ENCODE data around the gene STARD9. TPM values are rescaled to one million over a fixed set of nuclear protein-coding genes. Genes with fewer than 3 reads are reported as not detected.

Gene STARD9
- total and polyA plus RNA-seq, 9 of the 15 experiments (the other 6 are each of a cell fraction or from before 2014, with no cell fraction given), result 0.45 to 6.0 (median 3.6) TPM

DNA sequence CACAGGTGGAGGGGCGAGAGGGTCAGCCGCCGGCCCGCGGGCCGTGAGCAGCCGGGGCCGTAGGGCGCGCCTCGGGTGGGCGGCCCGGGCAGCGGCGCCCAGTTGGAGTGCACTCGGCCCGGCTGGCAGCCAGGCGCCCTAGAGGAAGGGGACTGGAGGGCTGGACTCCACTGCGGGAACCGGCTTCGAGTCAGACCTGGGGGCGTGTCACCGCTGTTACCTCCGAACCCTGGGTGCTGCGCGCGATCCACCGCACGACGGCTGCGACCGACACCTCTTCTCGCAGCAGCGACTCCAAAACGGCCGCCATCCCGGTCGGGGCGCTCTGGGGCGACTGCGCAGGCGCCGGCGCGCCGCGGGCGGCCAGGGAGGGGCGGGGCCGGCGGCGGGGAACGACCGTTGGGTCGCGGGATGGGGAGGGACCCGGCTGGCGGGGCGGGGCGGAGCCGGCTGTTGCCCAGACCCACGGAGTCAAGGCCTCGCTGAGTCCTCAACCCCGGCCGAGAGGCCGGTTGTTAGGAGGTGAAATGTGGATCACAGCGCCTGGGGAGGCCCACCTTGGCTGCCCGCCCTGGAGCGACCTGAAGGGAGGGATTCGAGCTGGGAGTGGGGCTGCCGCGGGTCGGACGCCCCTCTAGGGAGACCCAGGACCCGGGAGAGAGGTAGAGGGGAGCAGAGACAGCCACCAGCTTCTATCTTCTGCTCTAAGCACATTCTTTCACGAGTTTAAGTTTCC, 161.6 kb downstream of the STARD9 start, which contains the start of gene CDAN1 (continued):
- TF ChIP-seq, protein P1, sequence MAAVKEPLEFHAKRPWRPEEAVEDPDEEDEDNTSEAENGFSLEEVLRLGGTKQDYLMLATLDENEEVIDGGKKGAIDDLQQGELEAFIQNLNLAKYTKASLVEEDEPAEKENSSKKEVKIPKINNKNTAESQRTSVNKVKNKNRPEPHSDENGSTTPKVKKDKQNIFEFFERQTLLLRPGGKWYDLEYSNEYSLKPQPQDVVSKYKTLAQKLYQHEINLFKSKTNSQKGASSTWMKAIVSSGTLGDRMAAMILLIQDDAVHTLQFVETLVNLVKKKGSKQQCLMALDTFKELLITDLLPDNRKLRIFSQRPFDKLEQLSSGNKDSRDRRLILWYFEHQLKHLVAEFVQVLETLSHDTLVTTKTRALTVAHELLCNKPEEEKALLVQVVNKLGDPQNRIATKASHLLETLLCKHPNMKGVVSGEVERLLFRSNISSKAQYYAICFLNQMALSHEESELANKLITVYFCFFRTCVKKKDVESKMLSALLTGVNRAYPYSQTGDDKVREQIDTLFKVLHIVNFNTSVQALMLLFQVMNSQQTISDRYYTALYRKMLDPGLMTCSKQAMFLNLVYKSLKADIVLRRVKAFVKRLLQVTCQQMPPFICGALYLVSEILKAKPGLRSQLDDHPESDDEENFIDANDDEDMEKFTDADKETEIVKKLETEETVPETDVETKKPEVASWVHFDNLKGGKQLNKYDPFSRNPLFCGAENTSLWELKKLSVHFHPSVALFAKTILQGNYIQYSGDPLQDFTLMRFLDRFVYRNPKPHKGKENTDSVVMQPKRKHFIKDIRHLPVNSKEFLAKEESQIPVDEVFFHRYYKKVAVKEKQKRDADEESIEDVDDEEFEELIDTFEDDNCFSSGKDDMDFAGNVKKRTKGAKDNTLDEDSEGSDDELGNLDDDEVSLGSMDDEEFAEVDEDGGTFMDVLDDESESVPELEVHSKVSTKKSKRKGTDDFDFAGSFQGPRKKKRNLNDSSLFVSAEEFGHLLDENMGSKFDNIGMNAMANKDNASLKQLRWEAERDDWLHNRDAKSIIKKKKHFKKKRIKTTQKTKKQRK (IDR thresholded peaks at IDR 0.05; ENCODE audit: borderline replicate concordance, low read depth, low read length), result no peak
- TF ChIP-seq CCAR2 (IDR thresholded peaks at IDR 0.05; ENCODE audit: low read depth, low read length) (no peak), SIRT6 (IDR thresholded peaks at IDR 0.05; ENCODE audit: low read depth, low read length) (no peak), EP300 (IDR thresholded peaks at IDR 0.05; ENCODE audit: low read length) (peak; percentile 44), HDAC8 (tag; IDR thresholded peaks at IDR 0.05) (no peak), SMC3 (conservative IDR thresholded peaks at IDR 0.05; ENCODE audit: insufficient read depth, low read depth, low read length) (peak; percentile 3; the same call in 1 of the 2 replicates), NFE2 (IDR thresholded peaks at IDR 0.05; ENCODE audit: low read depth) (no peak), DMBX1 (CRISPR knock-in tag; IDR thresholded peaks at IDR 0.05; ENCODE audit: borderline replicate concordance) (0 out of 2 replicates have a peak, but pooled peaks have one; percentile 23), TAF9B (IDR thresholded peaks at IDR 0.05; ENCODE audit: partially characterized antibody) (no peak), DNMT1 (IDR thresholded peaks at IDR 0.05) (no peak), BRD9 (IDR thresholded peaks at IDR 0.05; ENCODE audit: low read depth, partially characterized antibody) (no peak), ZNF224 (CRISPR knock-in tag; IDR thresholded peaks at IDR 0.05) (no peak), PRPF4 (IDR thresholded peaks at IDR 0.05; ENCODE audit: insufficient read depth, low read depth, low read length, poor library complexity, severe bottlenecking) (no peak), SRF (CRISPR knock-in tag; IDR thresholded peaks at IDR 0.05) (peak in 1 of 2 experiments; percentile 22; a peak in 1 of 4 replicates), FOXP1 (CRISPR knock-in tag; IDR thresholded peaks at IDR 0.05) (0 out of 2 replicates have a peak, but pooled peaks have one; percentile 44), TAF1 (IDR thresholded peaks at IDR 0.05; ENCODE audit: control insufficient read depth, extremely low read depth, insufficient read depth, low read length, severe bottlenecking) (peak; percentile 82)
- TF ChIP-seq, protein P2, sequence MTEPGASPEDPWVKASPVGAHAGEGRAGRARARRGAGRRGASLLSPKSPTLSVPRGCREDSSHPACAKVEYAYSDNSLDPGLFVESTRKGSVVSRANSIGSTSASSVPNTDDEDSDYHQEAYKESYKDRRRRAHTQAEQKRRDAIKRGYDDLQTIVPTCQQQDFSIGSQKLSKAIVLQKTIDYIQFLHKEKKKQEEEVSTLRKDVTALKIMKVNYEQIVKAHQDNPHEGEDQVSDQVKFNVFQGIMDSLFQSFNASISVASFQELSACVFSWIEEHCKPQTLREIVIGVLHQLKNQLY (CRISPR knock-in tag; conservative IDR thresholded peaks at IDR 0.05), result no peak
- TF ChIP-seq, protein P3, sequence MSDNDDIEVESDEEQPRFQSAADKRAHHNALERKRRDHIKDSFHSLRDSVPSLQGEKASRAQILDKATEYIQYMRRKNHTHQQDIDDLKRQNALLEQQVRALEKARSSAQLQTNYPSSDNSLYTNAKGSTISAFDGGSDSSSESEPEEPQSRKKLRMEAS (CRISPR knock-in tag; IDR thresholded peaks at IDR 0.05), result peak; percentile 44; the same call in 1 of the 2 replicates
